Uterus (tissue), 4 donors: ENCODE measurements around the gene ADCY9. TPM values are rescaled to one million over a fixed set of nuclear protein-coding genes. Genes with fewer than 3 reads are reported as not detected.

Source experiments
- DNase-seq, 2 donors: peaks; one replicate each; pipeline ENCODE4 v3.0.0-alpha.2; 2019 to 2020
- H3K27ac ChIP-seq, 2 donors: fragments of 200-600 bp; sonication (generic); 1 replicate in 1 of 2; 2 replicates in 1 of 2; pipeline ENCODE4 v1.5.1; 2016 to 2018
- H3K27me3 ChIP-seq, 2 donors: fragments of 200-600 bp; sonication (generic); one replicate each; pipeline ENCODE4 v1.5.1; 2018 to 2019; ENCODE audit warnings: control low read depth in 1 of 2
- H3K36me3 ChIP-seq, 2 donors: fragments of 200-600 bp; sonication (generic); one replicate each; pipeline ENCODE4 v1.5.1; 2019; ENCODE audit warnings: control low read depth in 1 of 2
- H3K4me1 ChIP-seq, 2 donors: fragments of 200-600 bp; sonication (generic); one replicate each; pipeline ENCODE4 v1.5.1; 2018 to 2019; ENCODE audit warnings: control low read depth in 1 of 2
- H3K4me3 ChIP-seq, 2 donors: fragments of 200-600 bp; sonication (generic); 1 replicate in 1 of 2; 2 replicates in 1 of 2; pipeline ENCODE4 v1.5.1; 2018 to 2019; ENCODE audit warnings: mild to moderate bottlenecking in 1 of 2
- H3K9me3 ChIP-seq, 2 donors: fragments of 200-600 bp; sonication (generic); one replicate each; pipeline ENCODE4 v1.5.1; 2019; ENCODE audit warnings: control low read depth in 1 of 2
- CTCF ChIP-seq, 4 experiments: fragments of 200-600 bp in 2 of 4; fragments of 450-650 bp in 2 of 4; sonication (generic) in 2 of 4; IDR thresholded peaks; one replicate each; pipeline ENCODE4 v1.5.1; 2016 to 2019; ENCODE audit warnings: antibody characterized with exemption in 4 of 4, mild to moderate bottlenecking in 2 of 4, moderate library complexity in 1 of 4
- POLR2A ChIP-seq, 2 donors: fragments of 450-650 bp; IDR thresholded peaks; one replicate each; pipeline ENCODE4 v1.6.1; 2016; ENCODE audit warnings: antibody characterized with exemption in 2 of 2, mild to moderate bottlenecking in 1 of 2, moderate library complexity in 1 of 2
- intact Hi-C: fragments of 100-400 bp; cut with DNase I; formaldehyde crosslinking; loops from one replicate; pipeline ENCODE4 v1.15.1; 2023; ENCODE audit warnings: low total_unique reads
- total RNA-seq, 4 donors: library from RNA; depleted of rRNA in 3 of 4; stranded (reverse); fragments of >200 nt in 3 of 4; gene quantifications; one replicate each; pipeline versions ENCODE4 v1.1.0 to v1.2.4, GENCODE V29; 2014 to 2023
- donor health status: DM: yes; HTN: yes; CAD: no.

Gene ADCY9
- total RNA-seq, 4 donors from 2014 or later = 2.8 to 34.7 (median 20.2) TPM

- Histone ChIP-seq H3K9me3 (no peaks in the 10 kb centered on the region), H3K4me1 (peaks cover 0 to 7% of the 10 kb centered on the region in 2 donors), H3K27me3 (no peaks in the 10 kb centered on the region), H3K4me3 (no peak overlapping the region), H3K27ac (no peak overlapping the region), H3K36me3 (no peaks in the 10 kb centered on the region)
- TF ChIP-seq POLR2A (IDR thresholded peaks at IDR 0.05) (no peak), CTCF (IDR thresholded peaks at IDR 0.05) (no peak)
- intact Hi-C loops = no loop called here
- no peak for DNase-seq
Measured at GRCh38 chr16:4083347-4083870, 32.8 kb downstream of the ADCY9 start.

GRCh38 chr16:4082474-4083044, 33.7 kb downstream of the ADCY9 start:
- H3K4me1 ChIP-seq = peaks cover 0 to 7% of the 10 kb centered on the region in 2 donors
- no peak for TF ChIP-seq POLR2A (IDR thresholded peaks at IDR 0.05)
- no peak for TF ChIP-seq CTCF (IDR thresholded peaks at IDR 0.05)
- H3K4me3 ChIP-seq = no peak overlapping the region
- no peak overlapping the region for H3K27ac ChIP-seq
- no peaks in the 10 kb centered on the region for H3K27me3 ChIP-seq
- intact Hi-C loops = no loop called here
- no peaks in the 10 kb centered on the region for H3K9me3 ChIP-seq
- H3K36me3 ChIP-seq = no peaks in the 10 kb centered on the region
- DNase-seq = no peak

GRCh38 chr16:4081521-4082021, 34.7 kb downstream of the ADCY9 start:
- DNase-seq = peak in 1 of 2 donors; percentile 34
- intact Hi-C loops = no loop called here
- no peaks in the 10 kb centered on the region for H3K9me3 ChIP-seq
- no peak for TF ChIP-seq POLR2A (IDR thresholded peaks at IDR 0.05)
- no peak for TF ChIP-seq CTCF (IDR thresholded peaks at IDR 0.05)
- H3K4me1 ChIP-seq = peaks cover 0 to 7% of the 10 kb centered on the region in 2 donors
- peak overlapping the region; percentile 31 to 42 for H3K27ac ChIP-seq
- H3K36me3 ChIP-seq = no peaks in the 10 kb centered on the region
- H3K27me3 ChIP-seq = no peaks in the 10 kb centered on the region
- no peak overlapping the region for H3K4me3 ChIP-seq

- Histone ChIP-seq H3K4me3 (no peak overlapping the region), H3K27me3 (no peaks in the 10 kb centered on the region), H3K9me3 (no peaks in the 10 kb centered on the region), H3K27ac (peak overlapping the region; percentile 31 to 42), H3K4me1 (peaks cover 0 to 7% of the 10 kb centered on the region in 2 donors), H3K36me3 (no peaks in the 10 kb centered on the region)
- no peak for TF ChIP-seq CTCF (IDR thresholded peaks at IDR 0.05)
- TF ChIP-seq POLR2A (IDR thresholded peaks at IDR 0.05) = no peak
- intact Hi-C loops = no loop called here
- DNase-seq = no peak
Measured at GRCh38 chr16:4081047-4081446, 35.2 kb downstream of the ADCY9 start.

- TF ChIP-seq POLR2A (IDR thresholded peaks at IDR 0.05) (no peak), CTCF (IDR thresholded peaks at IDR 0.05) (no peak)
- H3K27ac ChIP-seq = no peak overlapping the region
- H3K4me1 ChIP-seq = peaks cover 0 to 5% of the 10 kb centered on the region in 2 donors
- H3K4me3 ChIP-seq = no peak overlapping the region
- no peak for DNase-seq
- intact Hi-C loops = no loop called here
- no peaks in the 10 kb centered on the region for H3K36me3 ChIP-seq
- no peaks in the 10 kb centered on the region for H3K9me3 ChIP-seq
- H3K27me3 ChIP-seq = no peaks in the 10 kb centered on the region
Measured at GRCh38 chr16:4077174-4077649, 39.0 kb downstream of the ADCY9 start.
